ENCODE data around the gene HDAC9.
A peak's percentile ranks its signal among the peaks of the same experiment; 100 is the strongest.
"Not testable (repeated sequence)": the region's sequence is repeated elsewhere in the genome, so short reads cannot be mapped to it uniquely, and the experiment has no call there.

HDAC9 gene

GRCh38 chr7:18990700-18991099, 495.2 kb downstream of the HDAC9 start:
- DNase-seq: not testable (repeated sequence)

- DNase-seq: no peak
Observed at GRCh38 chr7:18993933-18994668, 498.6 kb downstream of the HDAC9 start.

DNA sequence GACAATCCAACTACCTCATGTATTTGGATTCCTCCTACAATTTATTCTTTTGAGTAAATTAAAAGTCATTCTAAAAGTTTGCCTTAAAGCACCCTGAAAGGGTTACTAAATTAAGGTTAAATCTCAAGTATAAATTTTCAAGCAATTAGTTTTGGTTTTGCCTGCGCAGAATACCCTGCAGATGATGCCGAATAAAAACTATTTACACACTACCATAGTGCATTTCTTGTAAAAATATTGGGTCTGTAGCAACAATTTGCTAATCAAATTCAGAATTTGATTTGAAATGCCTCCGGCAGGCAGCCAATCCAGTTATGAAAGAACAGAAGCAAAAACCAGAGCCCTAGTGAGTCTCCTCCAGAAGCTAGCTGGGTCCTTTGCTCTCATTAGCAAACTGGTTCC, 499.7 kb downstream of the HDAC9 start:
- DNase-seq: no peak

DNA sequence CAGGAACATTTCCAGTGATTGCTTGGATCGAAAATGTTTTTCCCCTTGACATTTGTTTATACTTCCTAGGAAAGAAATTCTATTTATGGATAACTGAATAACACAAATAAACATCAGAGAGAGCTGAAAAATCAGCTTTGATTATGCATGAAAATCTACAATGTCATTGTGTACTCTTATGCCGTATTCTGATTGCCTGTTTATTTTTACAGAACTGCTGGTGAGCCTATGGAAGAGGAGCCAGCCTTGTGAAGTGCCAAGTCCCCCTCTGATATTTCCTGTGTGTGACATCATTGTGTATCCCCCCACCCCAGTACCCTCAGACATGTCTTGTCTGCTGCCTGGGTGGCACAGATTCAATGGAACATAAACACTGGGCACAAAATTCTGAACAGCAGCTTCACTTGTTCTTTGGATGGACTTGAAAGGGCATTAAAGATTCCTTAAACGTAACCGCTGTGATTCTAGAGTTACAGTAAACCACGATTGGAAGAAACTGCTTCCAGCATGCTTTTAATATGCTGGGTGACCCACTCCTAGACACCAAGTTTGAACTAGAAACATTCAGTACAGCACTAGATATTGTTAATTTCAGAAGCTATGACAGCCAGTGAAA, 500.4 kb downstream of the HDAC9 start:
- DNase-seq: no peak

GRCh38 chr7:18996583-18996982, 501.0 kb downstream of the HDAC9 start:
- DNase-seq: no peak

GRCh38 chr7:18997477-18998150, 502.1 kb downstream of the HDAC9 start:
- no peak for DNase-seq

GRCh38 chr7:19000410-19000809, 504.9 kb downstream of the HDAC9 start:
- DNase-seq: no peak

DNA sequence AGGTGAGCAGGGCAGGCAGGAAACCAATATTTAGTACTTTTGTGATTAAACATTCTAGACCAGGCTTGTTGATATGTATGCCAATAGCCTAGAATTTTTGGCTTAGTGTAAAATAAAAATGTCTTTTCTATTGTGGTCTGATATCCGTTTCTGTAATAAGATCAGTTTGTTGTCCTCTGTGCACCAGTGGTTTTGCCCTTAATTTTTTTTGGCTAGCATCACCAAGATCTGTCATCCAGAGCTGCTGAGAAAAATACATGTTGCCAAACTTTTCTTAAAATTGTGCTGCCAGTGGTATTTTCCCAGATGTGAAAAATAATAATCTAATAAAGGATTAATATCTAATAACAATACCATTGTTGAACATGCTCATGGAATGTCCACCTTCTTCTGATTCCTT, 506.3 kb downstream of the HDAC9 start:
- DNase-seq: no peak

- DNase-seq: no peak
Observed at GRCh38 chr7:19009241-19009935, 513.8 kb downstream of the HDAC9 start.

- DNase-seq: no peak
Observed at GRCh38 chr7:19009936-19010280, 514.4 kb downstream of the HDAC9 start.

DNA sequence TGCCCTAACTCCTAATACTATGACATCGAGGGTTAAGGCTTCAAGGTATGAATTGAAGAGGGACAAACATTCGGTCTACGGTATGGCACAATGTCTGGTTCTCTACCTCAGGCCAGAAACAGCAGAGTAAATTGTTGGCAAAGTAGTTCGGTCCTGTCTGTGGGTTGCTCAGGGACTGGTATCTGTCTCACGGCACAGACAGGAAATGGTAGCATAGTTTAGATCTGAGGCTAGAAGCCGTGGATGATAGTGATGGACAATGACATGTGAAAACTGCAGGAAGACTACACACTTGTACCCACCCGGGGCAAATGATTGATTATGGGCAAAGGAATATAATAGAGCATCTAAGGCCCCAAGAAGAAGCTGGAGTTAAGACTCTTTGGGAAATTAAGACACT, 515.7 kb downstream of the HDAC9 start:
- no peak for DNase-seq

DNA sequence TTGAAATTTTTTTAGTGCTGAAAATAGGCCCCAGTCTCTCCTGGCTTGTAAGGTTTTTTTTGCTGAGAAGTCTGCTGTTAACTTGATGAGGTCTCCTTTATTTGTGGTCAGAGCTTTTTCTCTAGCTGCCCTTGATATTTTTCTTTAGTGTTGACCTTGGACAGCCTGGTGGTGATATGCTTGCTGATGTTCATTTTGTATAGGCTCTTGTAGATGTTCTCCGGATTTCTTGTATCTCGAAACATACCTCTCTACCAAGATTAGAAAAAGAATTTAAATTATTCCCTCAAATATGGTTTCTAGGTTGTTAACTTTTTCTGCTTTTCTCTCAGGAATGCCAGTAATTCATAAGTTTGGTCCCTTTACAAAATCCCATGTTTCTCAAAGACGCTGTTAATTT, 519.5 kb downstream of the HDAC9 start:
- DNase-seq: no peak

DNA sequence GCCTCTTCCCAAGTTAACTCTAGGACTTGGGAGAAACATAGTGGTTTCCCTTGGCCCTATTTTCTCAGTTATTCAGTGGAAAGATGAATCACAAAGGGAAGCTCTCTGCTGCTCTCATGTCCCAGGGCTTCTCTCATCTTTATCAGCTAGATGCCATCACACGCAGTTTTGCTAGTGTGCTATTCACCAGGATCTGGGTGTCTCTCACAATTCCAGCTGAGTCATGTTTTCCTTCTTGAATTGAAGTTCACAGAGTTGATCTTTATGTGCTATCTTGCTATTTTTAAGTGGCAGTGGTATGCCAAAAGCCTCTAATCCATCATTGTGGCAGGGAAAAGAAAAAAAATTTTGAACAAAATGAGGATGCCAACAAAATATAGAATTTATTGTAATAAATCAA, 520.6 kb downstream of the HDAC9 start:
- DNase-seq: no peak

- no peak for DNase-seq
Observed at GRCh38 chr7:19017374-19017773, 521.8 kb downstream of the HDAC9 start.

DNA sequence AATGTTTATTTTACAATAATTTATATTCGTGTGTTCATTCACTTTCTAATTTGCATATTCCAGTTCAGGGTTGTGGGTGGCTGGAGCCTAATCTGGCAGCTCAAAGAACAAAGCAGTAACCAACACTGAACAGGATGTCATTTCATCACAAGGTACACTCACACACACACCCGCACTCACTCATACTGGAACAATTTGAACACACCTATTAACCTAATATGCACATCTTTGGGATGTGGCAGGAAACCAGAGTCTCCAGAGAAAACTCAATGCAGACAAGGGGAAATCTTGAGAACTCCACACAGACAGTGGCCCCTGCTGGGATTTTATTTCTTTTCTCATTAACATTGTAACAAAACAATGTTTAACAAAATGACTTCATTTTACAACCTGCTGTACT, 524.5 kb downstream of the HDAC9 start:
- DNase-seq: no peak

GRCh38 chr7:19020711-19021110, 525.2 kb downstream of the HDAC9 start:
- DNase-seq: no peak

GRCh38 chr7:19023477-19023876, 527.9 kb downstream of the HDAC9 start:
- no peak for DNase-seq

GRCh38 chr7:19024261-19024660, 528.7 kb downstream of the HDAC9 start:
- no peak for DNase-seq

- DNase-seq: no peak
Observed at GRCh38 chr7:19026888-19027287, 531.3 kb downstream of the HDAC9 start.

GRCh38 chr7:19030281-19030680, 534.7 kb downstream of the HDAC9 start:
- no peak for DNase-seq

DNA sequence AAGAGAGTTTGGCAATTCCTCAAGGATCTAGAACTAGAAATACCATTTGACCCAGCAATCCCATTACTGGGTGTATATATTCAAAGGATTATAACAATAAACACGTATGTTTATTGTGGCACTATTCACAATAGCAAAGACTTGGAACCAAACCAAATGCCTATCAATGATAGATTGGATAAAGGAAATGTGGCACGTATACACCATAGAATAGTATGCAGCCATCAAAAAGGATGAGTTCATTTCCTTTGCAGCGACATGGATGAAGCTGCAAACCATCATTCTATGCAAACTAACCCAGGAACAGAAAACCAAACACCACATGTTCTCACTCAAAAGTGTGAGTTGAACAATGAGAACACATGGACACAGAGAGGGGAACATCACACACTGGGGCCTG, 537.4 kb downstream of the HDAC9 start:
- DNase-seq: not testable (repeated sequence)

DNA sequence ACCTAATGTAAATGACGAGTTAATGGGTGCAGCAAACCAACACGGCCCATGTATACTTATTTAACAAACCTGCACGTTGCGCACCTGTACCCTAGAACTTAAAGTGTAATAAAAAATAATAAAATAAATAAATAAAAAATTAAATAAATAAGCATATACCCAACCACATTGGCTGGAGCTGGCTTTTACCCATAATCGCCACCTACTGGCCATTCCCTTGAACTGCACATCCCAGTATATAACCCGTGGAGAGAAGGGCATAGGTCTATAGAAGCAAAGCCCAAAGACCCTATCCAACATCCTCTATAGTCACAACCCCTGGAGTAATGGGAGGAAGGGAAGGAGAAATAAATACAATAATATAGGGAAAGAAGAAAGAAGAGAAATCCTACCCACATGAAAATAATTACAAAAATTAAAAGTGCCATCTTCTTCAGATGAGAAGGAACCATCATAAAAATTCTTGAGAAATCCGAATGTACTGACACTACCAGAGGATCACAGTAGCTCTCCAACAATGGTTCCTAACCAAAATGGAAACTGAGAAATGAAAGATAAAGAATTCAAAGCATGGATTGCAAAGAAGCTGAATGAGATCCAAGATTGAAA, 556.3 kb downstream of the HDAC9 start:
- peak; percentile 10 to 15 for DNase-seq
